Activated naive CD8-positive, alpha-beta T cell (primary cell): ENCODE data around the gene TBXAS1.

Source experiments
- H3K27ac Mint-ChIP-seq: one replicate; pipeline ENCODE4 v1.8.0; 2021; ENCODE audit warnings: mixed read lengths
- H3K27me3 Mint-ChIP-seq: one replicate; pipeline ENCODE4 v1.8.0; 2021; ENCODE audit warnings: mixed read lengths
- H3K36me3 Mint-ChIP-seq: one replicate; pipeline ENCODE4 v1.8.0; 2021; ENCODE audit warnings: mixed read lengths
- H3K4me1 Mint-ChIP-seq: one replicate; pipeline ENCODE4 v1.8.0; 2021; ENCODE audit warnings: low read depth, mixed read lengths
- H3K4me3 Mint-ChIP-seq: one replicate; pipeline ENCODE4 v1.8.0; 2021; ENCODE audit warnings: mild to moderate bottlenecking, mixed read lengths
- H3K9me3 Mint-ChIP-seq: one replicate; pipeline ENCODE4 v1.8.0; 2021; ENCODE audit warnings: low read depth, mixed read lengths

TBXAS1 gene

GRCh38 chr7:139855498-139856270 lies 26.6 kb downstream of the TBXAS1 start:
- Mint-ChIP-seq H3K27ac (peak overlapping the region; percentile 83), H3K4me3 (no peak overlapping the region), H3K9me3 (no peaks in the 10 kb centered on the region), H3K27me3 (no peaks in the 10 kb centered on the region), H3K36me3 (no peaks in the 10 kb centered on the region), H3K4me1 (peaks cover 35% of the 10 kb centered on the region)

- Mint-ChIP-seq H3K4me1 (peaks cover 35% of the 10 kb centered on the region), H3K4me3 (no peak overlapping the region), H3K9me3 (no peaks in the 10 kb centered on the region), H3K27me3 (no peaks in the 10 kb centered on the region), H3K27ac (no peak overlapping the region), H3K36me3 (no peaks in the 10 kb centered on the region)
These were observed 28.7 kb downstream of the TBXAS1 start for GRCh38 chr7:139857791-139858190.

GRCh38 chr7:139860090-139860775 lies 31.2 kb downstream of the TBXAS1 start:
- Mint-ChIP-seq H3K4me1 (peaks cover 17% of the 10 kb centered on the region), H3K27ac (no peak overlapping the region), H3K4me3 (no peak overlapping the region)

GRCh38 chr7:139861803-139862202 lies 32.7 kb downstream of the TBXAS1 start:
- Mint-ChIP-seq H3K36me3 (peaks cover 4% of the 10 kb centered on the region), H3K9me3 (peaks cover 9% of the 10 kb centered on the region), H3K27me3 (no peaks in the 10 kb centered on the region), H3K4me1 (peaks cover 6% of the 10 kb centered on the region), H3K27ac (no peak overlapping the region), H3K4me3 (no peak overlapping the region)

More at GRCh38 chr7:139860090-139860775, 31.2 kb downstream of the TBXAS1 start:
- Mint-ChIP-seq H3K36me3 (peaks cover 2% of the 10 kb centered on the region), H3K9me3 (peaks cover 9% of the 10 kb centered on the region), H3K27me3 (no peaks in the 10 kb centered on the region)

- Mint-ChIP-seq H3K4me1 (no peaks in the 10 kb centered on the region), H3K4me3 (no peak overlapping the region), H3K9me3 (peaks cover 9% of the 10 kb centered on the region), H3K36me3 (peaks cover 4% of the 10 kb centered on the region), H3K27ac (no peak overlapping the region), H3K27me3 (no peaks in the 10 kb centered on the region)
These were observed 37.2 kb downstream of the TBXAS1 start for GRCh38 chr7:139866047-139866837.

GRCh38 chr7:139867847-139868246 lies 38.8 kb downstream of the TBXAS1 start:
- H3K36me3 Mint-ChIP-seq = peaks cover 4% of the 10 kb centered on the region
- H3K27ac Mint-ChIP-seq = no peak overlapping the region
- H3K4me3 Mint-ChIP-seq = no peak overlapping the region
- H3K4me1 Mint-ChIP-seq = no peaks in the 10 kb centered on the region
- no peaks in the 10 kb centered on the region for H3K27me3 Mint-ChIP-seq
- peaks cover 9% of the 10 kb centered on the region for H3K9me3 Mint-ChIP-seq

GRCh38 chr7:139869886-139870285 lies 40.8 kb downstream of the TBXAS1 start:
- H3K4me1 Mint-ChIP-seq = no peaks in the 10 kb centered on the region
- H3K36me3 Mint-ChIP-seq = peaks cover 4% of the 10 kb centered on the region
- H3K9me3 Mint-ChIP-seq = no peaks in the 10 kb centered on the region
- no peak overlapping the region for H3K4me3 Mint-ChIP-seq
- H3K27ac Mint-ChIP-seq = no peak overlapping the region
- no peaks in the 10 kb centered on the region for H3K27me3 Mint-ChIP-seq

GRCh38 chr7:139870380-139870779 lies 41.3 kb downstream of the TBXAS1 start:
- no peak overlapping the region for H3K27ac Mint-ChIP-seq
- no peaks in the 10 kb centered on the region for H3K9me3 Mint-ChIP-seq
- no peak overlapping the region for H3K4me3 Mint-ChIP-seq
- no peaks in the 10 kb centered on the region for H3K27me3 Mint-ChIP-seq
- H3K36me3 Mint-ChIP-seq = no peaks in the 10 kb centered on the region
- H3K4me1 Mint-ChIP-seq = no peaks in the 10 kb centered on the region

GRCh38 chr7:139871331-139871730 lies 42.3 kb downstream of the TBXAS1 start:
- Mint-ChIP-seq H3K4me1 (no peaks in the 10 kb centered on the region), H3K9me3 (no peaks in the 10 kb centered on the region), H3K36me3 (no peaks in the 10 kb centered on the region), H3K27ac (no peak overlapping the region), H3K4me3 (no peak overlapping the region), H3K27me3 (no peaks in the 10 kb centered on the region)

- H3K9me3 Mint-ChIP-seq = no peaks in the 10 kb centered on the region
- H3K36me3 Mint-ChIP-seq = no peaks in the 10 kb centered on the region
- H3K4me3 Mint-ChIP-seq = no peak overlapping the region
- H3K27ac Mint-ChIP-seq = no peak overlapping the region
- no peaks in the 10 kb centered on the region for H3K27me3 Mint-ChIP-seq
- H3K4me1 Mint-ChIP-seq = no peaks in the 10 kb centered on the region
These were observed 42.8 kb downstream of the TBXAS1 start for GRCh38 chr7:139871820-139872219.

- Mint-ChIP-seq H3K9me3 (no peaks in the 10 kb centered on the region), H3K4me3 (no peak overlapping the region), H3K27me3 (no peaks in the 10 kb centered on the region), H3K27ac (no peak overlapping the region), H3K4me1 (peaks cover 2% of the 10 kb centered on the region), H3K36me3 (no peaks in the 10 kb centered on the region)
These were observed 44.7 kb downstream of the TBXAS1 start for GRCh38 chr7:139873593-139874301.

- Mint-ChIP-seq H3K36me3 (no peaks in the 10 kb centered on the region), H3K27me3 (no peaks in the 10 kb centered on the region), H3K9me3 (no peaks in the 10 kb centered on the region), H3K4me1 (peaks cover 2% of the 10 kb centered on the region), H3K4me3 (no peak overlapping the region), H3K27ac (no peak overlapping the region)
These were observed 45.2 kb downstream of the TBXAS1 start for GRCh38 chr7:139874302-139874629.

GRCh38 chr7:139875821-139876241 lies 46.8 kb downstream of the TBXAS1 start:
- H3K27ac Mint-ChIP-seq = no peak overlapping the region
- H3K27me3 Mint-ChIP-seq = no peaks in the 10 kb centered on the region
- H3K4me1 Mint-ChIP-seq = peaks cover 2% of the 10 kb centered on the region
- no peak overlapping the region for H3K4me3 Mint-ChIP-seq
- H3K36me3 Mint-ChIP-seq = no peaks in the 10 kb centered on the region
- H3K9me3 Mint-ChIP-seq = no peaks in the 10 kb centered on the region

- no peak overlapping the region for H3K4me3 Mint-ChIP-seq
- H3K9me3 Mint-ChIP-seq = no peaks in the 10 kb centered on the region
- H3K27ac Mint-ChIP-seq = no peak overlapping the region
- no peaks in the 10 kb centered on the region for H3K36me3 Mint-ChIP-seq
- no peaks in the 10 kb centered on the region for H3K27me3 Mint-ChIP-seq
- peaks cover 2% of the 10 kb centered on the region for H3K4me1 Mint-ChIP-seq
These were observed 47.7 kb downstream of the TBXAS1 start for GRCh38 chr7:139876622-139877283.
